Stomach (tissue), 4 donors: ENCODE measurements around the gene PLXNB2.
"Not testable (repeated sequence)": the region's sequence is repeated elsewhere in the genome, so short reads cannot be mapped to it uniquely, and the experiment has no call there.

Experiments used
- EP300 ChIP-seq: sonication (generic); formaldehyde crosslinking; IDR thresholded peaks from one replicate; pipeline ENCODE4 v1.6.1; 2017; ENCODE audit warnings: antibody characterized with exemption
- TF ChIP-seq, protein P1 (sequence below), 7 experiments: fragments of 450-650 bp in 4 of 7; fragments of 200-600 bp in 3 of 7; sonication (generic) in 3 of 7; IDR thresholded peaks; one replicate each; pipeline ENCODE4 v1.5.1; 2016 to 2019; ENCODE audit warnings: antibody characterized with exemption in 7 of 7, control low read depth in 2 of 7, mild to moderate bottlenecking in 1 of 7

DNA sequence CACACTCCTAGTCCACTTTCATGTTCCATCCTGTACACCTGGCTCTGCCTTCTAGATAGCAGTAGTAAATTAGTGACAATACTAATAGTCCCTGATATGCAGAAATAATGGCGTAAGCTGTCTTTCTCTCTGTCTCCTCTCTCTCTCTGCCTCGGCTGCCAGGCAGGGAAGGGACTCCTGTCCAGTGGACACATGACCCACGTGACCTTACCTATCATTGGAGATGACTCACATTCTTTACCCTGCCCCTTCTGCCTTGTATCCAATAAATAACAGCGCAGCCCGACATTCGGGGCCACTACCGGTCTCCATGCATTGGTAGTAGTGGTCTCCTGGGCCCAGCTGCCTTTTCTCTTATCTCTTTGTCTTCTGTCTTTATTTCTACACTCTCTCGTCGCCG is 33.7 kb downstream of the PLXNB2 start:
- not testable (repeated sequence) for TF ChIP-seq EP300
- TF ChIP-seq, protein P1, sequence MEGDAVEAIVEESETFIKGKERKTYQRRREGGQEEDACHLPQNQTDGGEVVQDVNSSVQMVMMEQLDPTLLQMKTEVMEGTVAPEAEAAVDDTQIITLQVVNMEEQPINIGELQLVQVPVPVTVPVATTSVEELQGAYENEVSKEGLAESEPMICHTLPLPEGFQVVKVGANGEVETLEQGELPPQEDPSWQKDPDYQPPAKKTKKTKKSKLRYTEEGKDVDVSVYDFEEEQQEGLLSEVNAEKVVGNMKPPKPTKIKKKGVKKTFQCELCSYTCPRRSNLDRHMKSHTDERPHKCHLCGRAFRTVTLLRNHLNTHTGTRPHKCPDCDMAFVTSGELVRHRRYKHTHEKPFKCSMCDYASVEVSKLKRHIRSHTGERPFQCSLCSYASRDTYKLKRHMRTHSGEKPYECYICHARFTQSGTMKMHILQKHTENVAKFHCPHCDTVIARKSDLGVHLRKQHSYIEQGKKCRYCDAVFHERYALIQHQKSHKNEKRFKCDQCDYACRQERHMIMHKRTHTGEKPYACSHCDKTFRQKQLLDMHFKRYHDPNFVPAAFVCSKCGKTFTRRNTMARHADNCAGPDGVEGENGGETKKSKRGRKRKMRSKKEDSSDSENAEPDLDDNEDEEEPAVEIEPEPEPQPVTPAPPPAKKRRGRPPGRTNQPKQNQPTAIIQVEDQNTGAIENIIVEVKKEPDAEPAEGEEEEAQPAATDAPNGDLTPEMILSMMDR (IDR thresholded peaks at IDR 0.05) = not testable (repeated sequence)
